ENCODE measurements around the gene MPG.

MPG gene

GRCh38 chr16:54237-54581 lies 23.8 kb upstream of the MPG start:
- no peak for DNase-seq (ENCODE audit: low read depth)
- H3K4me3 ChIP-seq (ENCODE audit: low read depth, low read length): peak overlapping the region; percentile 84
- TF ChIP-seq CTCF (IDR thresholded peaks at IDR 0.05; ENCODE audit: insufficient read depth, low read depth, low read length, missing control alignments): no peak

- no peak for DNase-seq (ENCODE audit: low read depth)
- TF ChIP-seq CTCF (IDR thresholded peaks at IDR 0.05; ENCODE audit: insufficient read depth, low read depth, low read length, missing control alignments): no peak
- H3K4me3 ChIP-seq (ENCODE audit: low read depth, low read length): no peak overlapping the region
Observed at GRCh38 chr16:55571-56136, 22.4 kb upstream of the MPG start.

- TF ChIP-seq CTCF (IDR thresholded peaks at IDR 0.05; ENCODE audit: insufficient read depth, low read depth, low read length, missing control alignments): no peak
- H3K4me3 ChIP-seq (ENCODE audit: low read depth, low read length): no peak overlapping the region
- DNase-seq (ENCODE audit: low read depth): no peak
Observed at GRCh38 chr16:56231-56927, 21.6 kb upstream of the MPG start.

- no peak for TF ChIP-seq CTCF (IDR thresholded peaks at IDR 0.05; ENCODE audit: insufficient read depth, low read depth, low read length, missing control alignments)
- DNase-seq (ENCODE audit: low read depth): no peak
- H3K4me3 ChIP-seq (ENCODE audit: low read depth, low read length): no peak overlapping the region
Observed at GRCh38 chr16:57711-58110, 20.3 kb upstream of the MPG start.

GRCh38 chr16:58491-59439 lies 19.3 kb upstream of the MPG start:
- no peak for DNase-seq (ENCODE audit: low read depth)
- no peak for TF ChIP-seq CTCF (IDR thresholded peaks at IDR 0.05; ENCODE audit: insufficient read depth, low read depth, low read length, missing control alignments)
- no peak overlapping the region for H3K4me3 ChIP-seq (ENCODE audit: low read depth, low read length)

- no peak for DNase-seq (ENCODE audit: low read depth)
- H3K4me3 ChIP-seq (ENCODE audit: low read depth, low read length): no peak overlapping the region
- TF ChIP-seq CTCF (IDR thresholded peaks at IDR 0.05; ENCODE audit: insufficient read depth, low read depth, low read length, missing control alignments): no peak
Observed at GRCh38 chr16:59440-60059, 18.5 kb upstream of the MPG start.
